ENCODE results near the gene LBX2.

The LBX2 gene

DNA sequence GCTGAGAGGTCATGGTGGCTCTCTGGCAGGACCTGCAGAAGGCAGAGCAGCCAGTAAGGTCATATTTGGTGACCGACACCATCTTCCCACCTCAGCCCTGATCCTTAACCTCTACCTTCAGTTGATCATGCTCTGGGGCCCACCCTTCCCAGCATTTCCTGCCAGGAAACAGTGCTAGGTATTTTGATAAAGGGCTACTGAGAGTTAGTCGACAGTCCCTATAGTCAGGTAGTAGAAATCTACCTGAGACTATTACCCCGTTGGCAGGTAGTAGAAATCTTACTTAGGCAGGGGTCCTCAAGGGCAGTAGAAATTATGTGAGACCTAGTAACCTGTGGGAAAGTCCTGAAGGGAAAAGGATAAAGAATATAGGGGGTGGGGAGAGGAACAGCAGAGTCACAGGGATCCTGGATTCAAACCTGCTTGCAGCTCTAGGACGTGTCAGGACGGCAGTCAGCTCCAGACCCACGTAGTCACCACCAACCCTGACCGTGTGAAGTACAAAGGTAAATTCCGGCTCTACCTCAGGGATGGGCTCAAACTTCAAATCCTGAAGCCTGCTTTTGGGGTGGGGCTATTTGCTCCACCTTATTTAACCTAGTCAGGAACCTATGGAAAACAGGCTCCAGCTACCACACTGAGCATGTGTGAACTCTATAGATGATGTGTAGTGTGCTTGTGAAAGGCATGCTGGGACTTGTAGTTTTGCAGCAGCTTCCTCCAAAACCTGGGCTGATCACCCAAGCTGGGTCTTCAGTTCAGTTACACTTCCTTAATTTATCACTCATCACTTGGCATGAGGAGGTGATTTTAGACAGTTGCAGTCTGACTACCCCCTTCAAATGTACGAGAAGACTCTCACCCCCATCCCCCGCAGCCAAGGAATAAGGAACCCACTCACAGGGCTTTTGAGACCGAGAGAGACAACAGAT lies 26.6 kb upstream of the LBX2 start, which contains the start of gene DQX1:
Gene DQX1 (minus strand): TSS at position 515 of the 932 bp plus-strand sequence. CDS start 502 bp downstream, at position 13.
- DNase-seq, result no peak

DNA sequence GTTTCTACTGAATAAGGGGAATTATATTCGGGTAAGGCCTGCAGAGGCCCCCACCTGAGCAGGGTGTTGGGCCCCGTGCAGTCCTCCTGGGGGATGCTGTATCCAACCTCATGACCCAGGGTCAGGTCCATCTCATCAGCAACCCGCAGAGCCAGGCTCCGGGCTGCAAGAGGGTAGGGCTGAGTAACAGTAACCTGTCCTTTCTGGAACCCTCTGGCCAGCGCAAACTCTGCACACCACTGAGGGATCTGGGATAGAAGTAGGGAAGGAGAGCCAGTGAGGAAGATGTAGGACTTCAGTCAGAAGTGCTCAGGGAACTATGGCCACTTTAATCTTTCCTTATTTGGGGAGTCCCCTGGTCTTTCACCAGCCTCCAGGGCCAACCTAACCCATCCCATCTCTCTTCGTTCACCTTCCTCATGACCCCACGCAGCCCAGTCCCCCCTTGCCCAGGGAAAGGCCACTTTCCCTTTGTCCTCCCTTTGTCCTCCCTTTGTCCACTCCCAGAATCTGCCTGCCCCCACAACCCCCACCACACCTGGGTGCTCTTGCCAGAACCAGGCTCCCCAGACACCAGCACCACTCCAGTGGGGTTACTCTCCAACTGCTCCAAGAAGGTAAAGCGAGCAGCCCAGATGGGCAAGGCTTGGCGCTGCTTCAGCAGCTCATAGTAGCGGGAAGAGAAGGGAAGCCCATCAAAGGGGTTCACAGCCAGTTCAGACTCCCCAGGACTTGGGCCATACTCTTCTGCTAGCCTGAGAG lies 25.7 kb upstream of the LBX2 start:
- DNase-seq, result no peak

DNA sequence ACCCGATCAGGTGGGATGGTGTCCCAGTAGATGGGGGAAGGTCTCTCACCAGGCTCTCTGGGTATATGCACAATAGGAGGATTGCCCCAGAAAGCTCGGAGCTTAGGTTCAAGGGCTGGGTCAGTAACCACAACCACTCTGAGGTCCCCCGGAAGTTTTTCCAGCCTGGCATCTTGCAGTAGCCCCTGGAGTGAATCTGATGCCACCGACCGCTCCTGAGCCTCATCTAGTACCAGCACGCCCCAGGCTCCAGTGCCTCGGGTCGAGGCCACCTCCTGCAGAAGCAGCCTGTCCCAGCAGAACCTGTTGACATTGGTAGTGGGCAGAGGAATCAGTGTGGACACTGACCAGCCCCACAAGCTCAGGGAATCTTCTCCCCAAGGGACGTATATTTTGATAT lies 24.6 kb upstream of the LBX2 start:
- DNase-seq, result no peak

DNA sequence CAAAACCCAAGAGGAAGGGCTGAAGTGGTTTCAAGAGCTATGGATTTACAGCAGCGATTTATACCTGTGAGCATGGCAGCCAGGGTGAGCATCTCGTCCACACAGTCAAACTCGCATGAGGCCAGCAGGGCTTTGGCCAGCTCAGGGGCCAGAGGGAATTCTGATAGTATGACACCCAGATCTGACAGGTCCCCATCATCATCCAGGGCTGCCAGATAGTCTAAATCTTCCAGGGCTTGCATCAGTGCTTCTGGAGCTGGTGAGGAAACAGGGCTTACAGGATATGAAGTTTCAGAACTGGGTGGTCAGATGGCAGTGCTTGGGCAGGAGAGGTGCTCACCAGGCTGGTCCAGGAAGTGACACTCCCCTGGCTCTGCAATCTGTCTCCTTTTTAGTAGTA lies 23.1 kb upstream of the LBX2 start:
- DNase-seq, result no peak

DNA sequence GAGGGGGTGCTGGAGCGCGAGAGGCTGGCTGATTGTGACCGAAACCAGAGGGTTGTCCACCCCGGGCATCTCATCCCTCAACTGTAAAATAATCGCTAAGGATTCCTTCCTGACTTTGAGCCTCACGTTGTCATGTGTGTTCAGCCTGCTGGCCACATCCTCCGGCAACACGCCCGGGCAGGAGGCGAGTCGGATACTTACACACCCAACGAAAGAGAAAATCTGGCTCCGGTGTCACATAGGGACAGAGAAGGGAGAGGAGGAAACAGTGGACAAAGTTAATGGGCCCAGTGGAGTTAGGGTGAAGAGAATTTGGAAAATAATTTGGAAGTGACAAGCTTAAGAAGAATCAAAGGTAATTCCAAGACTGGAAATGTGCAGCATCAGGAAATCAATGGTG lies 17.2 kb upstream of the LBX2 start:
- no peak for DNase-seq

DNA sequence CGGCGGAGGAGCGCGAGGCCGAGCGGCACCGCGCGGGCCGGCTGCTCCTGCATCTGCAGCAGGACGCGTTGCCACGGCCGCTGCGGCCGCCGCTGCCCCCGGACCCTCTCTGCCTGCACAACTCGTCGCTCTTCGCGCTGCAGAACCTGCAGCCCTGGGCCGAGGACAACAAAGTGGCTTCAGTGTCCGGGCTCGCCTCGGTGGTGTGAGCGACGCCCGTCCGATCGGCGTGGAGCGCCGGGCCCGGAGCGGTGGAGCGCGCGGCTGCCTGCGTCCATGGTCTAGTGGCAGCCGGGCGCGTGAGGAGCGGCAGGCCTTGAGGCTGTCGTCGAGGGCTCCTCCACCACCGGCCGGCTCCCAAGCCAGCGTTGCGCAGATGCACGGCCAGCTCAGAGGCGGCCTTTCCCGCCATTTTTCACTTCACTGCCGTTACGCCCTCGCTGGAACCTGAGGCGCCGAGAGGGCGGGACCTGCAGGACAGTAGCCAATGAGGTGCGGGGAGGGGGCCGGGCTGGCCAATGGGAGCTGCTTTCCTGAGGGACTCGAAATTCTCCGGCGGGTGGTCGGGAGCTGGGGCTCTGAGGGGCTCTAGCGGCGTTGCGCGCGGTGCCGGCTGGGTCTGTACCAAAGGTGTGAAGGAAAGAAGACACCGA lies 16.7 kb upstream of the LBX2 start:
- DNase-seq, result peak in 1 of 2 donors; percentile 30

DNA sequence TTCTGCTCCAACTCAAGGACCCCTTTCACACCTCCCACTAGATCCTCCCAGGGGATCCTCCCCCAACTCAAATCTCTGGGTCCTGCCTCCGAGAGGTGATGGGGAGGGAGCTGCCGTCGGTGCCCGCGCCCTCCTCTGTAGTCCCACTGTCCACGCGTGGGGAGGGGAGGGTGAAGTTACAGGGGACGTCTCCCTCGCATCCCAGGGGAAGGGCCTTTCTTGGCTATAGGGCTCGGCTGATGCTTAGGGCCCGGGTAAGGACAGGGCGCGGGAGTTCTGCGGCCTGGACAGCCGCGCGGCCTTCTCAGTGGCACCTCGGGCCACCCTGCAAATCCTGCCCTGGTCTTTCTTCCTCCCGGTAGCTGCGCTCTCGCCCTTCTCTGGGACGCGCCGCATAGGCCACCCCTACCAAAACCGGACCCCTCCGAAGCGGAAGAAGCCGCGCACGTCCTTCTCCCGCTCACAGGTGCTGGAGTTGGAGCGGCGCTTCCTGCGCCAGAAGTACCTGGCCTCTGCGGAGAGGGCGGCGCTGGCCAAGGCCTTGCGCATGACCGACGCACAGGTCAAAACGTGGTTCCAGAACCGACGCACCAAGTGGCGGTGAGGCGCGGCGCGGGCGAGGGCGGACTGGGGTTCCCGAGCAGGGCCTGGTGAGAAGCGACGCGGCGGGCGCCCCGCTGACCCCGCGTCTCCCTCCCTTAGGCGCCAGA lies 16.0 kb upstream of the LBX2 start:
- no peak for DNase-seq

DNA sequence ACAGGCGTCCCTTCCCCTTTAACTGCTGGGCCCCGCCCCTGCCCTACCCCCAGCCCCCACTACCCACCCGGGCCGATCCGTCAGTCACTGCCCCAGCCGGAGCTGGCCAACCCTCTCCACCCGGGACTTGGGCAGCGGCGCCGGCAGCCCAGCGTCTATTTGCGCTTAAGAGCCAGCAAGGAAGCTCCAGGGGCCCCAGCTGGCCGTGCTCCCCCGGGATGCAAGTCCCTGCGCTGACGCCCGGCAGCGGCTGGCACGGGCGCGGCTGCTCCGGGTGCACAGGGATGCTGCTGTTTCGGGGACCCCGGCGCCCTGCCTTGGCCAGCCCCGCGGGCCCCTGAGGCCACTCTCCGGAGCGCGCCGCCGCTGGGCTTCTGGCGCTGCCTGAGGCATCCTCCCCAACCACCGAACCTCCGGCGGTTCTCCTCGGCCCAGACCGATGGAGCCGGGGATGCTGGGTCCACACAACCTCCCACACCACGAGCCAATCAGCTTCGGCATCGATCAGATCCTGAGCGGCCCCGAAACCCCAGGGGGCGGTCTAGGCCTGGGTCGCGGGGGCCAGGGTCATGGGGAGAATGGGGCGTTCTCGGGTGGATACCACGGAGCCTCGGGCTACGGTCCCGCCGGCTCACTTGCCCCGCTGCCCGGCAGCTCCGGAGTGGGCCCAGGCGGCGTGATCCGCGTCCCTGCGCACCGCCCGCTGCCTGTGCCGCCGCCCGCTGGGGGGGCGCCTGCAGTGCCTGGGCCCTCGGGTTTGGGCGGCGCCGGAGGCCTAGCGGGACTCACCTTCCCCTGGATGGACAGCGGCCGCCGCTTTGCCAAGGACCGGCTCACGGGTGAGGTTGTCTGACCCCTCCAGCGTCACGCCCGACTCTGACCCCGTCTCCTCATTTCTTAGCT lies 15.2 kb upstream of the LBX2 start, which contains the start of gene TLX2:
Gene TLX2 (plus strand): TSS at position 83 of the 903 bp plus-strand sequence. CDS start 357 bp downstream, at position 440.
- peak in 1 of 2 donors; percentile 44 for DNase-seq

DNA sequence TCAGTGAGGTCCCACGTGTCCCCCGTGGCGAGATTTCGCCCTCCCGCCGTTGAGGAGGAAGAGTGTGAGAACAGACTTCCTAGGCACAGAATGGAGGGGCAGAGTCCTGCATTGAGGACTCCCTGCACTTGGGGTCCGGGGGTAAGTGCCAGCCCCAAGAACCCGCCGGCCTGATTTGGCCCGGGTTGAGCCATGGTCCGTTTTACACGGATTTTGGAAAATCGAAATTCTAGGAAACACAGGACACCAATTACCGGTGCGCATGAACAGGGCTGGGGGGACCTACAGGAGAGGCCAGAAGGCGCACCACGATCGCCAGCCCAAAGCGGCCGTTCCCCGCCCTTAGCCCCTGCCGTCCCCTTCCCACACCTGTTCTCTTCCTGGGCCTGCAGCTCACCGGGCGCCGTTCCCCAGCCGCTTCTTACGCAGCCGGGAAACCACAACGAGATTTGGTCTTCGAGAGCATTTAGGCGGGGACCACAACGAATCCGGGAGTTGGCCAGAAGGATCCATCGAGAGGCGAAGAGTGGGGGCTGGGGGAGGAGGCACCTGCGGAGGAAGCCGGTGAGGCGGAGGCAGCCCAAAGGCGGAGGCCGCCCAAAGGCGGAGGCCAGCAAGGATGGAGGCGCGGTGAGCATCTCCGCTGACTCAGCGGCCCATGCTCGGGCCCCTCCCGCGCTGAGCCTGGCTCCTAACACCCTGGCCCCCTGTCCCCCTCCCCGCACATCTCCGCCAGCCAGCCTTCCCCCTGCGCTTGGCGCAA lies 14.4 kb upstream of the LBX2 start:
- no peak for DNase-seq

DNA sequence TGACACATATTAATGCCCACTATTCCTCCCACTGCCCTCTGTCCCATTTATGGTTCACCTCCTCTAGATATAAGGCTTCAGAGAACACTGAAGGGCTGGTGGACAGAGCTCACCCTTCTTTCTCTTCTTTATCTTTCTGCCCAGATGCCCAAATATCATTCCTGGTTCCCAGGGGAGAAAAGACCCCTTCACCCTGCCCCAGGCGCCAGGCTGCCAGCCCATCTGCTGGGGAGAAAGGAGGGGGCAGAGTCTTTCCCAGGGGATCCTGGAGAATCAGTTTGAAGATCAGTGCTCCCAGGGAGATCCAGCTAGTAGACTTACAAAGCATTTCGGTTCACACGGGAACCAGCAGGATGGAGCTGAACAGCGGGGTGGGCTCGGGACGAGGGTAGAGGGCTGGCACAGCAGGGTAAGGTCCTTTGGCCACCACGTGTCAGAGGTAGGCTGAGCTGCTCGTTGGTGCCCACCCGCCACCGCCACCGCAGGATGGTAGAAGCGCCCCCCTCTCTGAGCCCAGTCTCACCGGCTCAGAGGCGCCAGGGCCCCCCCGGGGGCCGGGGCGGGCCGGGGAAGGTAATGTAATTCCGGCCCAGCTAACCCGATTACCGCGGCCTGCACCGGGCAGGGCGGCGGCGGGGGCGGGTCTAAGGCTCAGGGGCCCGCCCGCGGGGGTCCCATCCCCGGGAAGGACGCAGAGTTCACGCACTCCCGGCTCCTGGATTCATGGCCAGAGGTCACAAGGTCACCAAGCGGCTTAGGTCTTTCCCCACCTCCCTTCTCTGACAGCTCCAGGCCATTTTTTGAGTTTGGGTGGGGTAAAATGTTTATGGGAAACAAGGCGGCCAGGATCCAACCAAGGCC lies 13.6 kb upstream of the LBX2 start:
- no peak for DNase-seq

DNA sequence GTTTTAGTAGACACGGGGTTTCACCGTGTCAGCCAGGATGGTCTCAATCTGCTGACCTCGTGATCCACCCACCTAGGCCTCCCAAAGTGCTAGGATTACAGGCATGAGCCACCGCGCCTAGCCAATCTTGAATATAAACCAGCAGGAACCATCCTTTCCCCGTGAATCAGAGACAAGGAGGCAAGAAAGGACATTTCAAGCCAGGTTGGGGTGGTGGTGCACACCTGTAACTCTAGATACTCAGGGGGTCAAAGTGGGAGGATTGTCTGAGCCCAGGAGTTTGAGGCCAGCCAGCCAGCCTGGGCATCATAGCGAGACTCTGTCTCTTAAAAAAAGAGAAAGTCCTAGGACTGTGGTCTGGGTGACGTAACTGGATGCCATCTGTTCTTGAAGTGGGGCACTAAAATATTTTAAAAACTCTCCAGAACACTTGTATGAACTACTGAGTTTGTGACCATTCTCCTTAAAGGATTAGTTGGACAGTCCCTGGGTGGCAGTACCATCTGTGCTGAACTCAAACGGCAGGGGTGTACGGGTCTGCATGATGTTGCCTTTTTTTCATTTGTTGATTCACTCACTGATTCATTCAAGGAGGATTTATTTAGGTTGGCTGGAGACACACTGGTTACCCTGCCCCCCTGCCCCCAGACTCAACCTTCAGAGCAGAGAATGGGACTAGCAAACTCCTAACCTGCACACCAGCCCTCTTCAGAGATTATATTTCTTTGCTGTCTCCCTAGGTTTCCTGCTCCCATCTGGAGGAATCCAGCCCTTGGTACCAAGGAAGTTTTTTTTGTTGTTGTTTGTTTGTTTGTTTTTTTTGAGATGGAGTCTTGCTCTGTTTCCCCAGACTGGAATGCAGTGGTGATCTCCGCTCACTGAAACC lies 11.9 kb upstream of the LBX2 start:
- DNase-seq, result no peak

DNA sequence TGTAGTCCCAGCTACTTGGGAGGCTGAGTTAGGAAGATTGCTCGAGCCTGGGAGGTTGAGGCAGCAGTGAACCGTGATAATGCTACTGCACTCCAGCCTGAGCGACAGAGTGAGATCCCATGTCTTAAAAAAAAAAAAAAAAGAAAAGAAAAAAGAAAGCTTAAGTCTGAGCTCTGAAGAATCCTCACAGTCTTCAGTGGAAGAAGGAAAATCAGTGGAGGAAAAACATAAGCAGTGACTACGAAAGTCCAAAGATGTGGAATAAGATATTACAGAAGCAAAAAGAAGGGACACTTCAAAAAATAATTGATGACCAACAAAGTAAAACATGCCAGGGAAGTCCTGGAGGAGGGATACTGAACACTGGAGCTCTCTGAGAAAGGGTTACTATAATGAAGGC lies 10.9 kb upstream of the LBX2 start:
- DNase-seq, result no peak

DNA sequence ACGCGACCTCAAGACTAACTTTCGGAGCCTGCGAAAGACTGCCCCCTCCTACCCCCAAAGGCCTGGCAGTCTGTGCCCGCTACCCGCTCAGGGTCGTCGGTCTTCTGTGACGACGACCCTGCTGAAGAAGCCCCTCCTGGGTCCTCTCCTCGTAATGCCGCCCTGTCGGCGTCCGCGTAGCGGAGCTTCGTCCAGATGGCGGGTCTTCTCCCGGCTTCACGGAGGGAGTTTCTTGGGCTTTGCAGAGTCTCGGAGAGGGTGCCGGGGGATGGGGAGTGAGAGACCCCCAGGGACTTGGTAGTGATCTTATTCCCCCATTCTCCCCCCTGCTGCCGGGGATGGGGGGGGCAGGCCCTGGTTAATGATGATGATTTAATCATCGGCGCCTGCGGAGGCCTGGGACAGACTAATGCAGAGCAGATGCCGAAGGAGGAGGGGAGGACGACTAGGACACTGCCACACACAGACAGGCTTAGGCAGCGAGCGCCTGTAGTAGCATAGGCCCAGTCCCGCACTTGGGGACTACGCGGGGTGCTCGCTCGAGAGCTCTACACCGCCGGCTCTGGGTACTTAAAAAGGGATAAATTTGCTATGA lies 8.6 kb upstream of the LBX2 start:
- no peak for DNase-seq

DNA sequence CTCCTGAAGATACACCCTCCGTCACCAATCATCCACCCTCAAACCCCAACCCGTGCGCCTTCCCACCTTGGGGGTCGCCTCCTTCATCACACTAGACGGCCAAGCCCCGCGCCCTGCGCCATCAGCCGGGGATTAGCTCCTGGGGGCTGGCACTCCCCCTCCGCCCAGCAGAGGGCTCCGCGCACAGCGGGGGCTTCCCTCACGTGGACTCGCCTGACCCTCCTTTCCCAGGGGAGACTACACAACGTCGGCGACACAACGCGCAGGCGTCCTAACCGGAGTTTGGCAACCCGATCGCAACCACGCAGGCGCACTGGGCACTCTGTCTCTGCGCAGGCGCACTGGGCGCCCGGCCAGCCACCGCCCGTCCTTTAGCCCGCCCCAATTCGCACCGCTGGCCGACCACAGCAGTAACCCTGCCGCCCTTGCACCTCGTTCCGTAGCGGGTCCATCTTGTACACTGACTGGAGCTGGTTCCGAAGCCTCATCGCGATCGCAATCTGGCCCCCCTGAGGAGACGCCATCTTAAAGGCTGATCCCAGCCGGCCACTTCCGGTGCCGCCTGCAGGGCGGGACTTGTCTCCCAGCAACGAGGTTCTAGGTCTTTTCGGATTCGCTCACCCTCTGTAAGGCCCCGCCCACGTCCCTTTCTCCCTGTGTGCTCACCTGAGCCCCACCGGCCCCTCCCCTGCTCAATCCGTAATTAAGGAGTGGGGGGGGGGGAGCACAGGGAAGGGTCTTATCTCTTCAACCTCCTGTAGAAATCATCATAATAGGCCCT lies 7.9 kb upstream of the LBX2 start, which contains the start of gene PCGF1:
Gene PCGF1 (minus strand): TSS at position 551 of the 781 bp plus-strand sequence. CDS start 27 bp downstream, at position 524.
- peak; percentile 93 to 97 for DNase-seq

DNA sequence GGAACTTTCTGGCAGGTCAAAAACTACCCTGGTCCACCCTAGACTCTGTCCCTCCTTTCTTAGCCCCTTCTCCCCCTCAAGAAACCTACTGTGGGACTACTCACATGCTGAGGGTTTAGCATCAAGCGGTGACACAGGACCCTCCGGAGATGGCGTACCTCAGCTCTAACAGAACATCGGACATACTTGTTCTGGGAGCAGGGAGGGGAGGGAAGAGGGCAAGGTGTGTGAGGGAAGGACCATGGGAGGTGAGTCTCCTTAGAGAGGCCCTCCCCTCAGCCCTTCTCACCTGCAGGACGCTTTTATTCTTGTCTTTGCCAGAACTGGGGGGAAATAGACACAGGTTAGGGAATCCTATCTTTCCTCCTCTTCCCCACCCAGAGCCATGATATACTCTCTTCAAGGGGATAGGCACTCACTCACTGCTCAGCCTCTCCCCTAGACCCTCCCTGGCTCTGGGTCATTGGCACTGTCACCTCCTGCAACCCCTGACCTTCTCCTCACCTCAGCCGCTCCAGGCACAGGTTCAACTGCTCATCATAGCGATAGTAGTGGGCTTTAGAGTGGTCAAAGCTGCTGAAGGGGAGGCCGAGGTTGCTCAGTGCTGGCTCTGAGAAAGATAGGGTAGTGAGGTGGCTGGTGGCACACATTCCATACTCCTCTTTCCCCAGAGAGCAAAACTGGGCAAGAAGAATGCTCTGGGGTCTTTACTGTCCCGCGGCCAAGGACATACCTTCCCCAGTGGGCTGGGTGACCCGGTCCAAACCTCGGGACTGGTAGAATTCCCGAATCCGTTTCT lies 6.2 kb upstream of the LBX2 start:
- no peak for DNase-seq

DNA sequence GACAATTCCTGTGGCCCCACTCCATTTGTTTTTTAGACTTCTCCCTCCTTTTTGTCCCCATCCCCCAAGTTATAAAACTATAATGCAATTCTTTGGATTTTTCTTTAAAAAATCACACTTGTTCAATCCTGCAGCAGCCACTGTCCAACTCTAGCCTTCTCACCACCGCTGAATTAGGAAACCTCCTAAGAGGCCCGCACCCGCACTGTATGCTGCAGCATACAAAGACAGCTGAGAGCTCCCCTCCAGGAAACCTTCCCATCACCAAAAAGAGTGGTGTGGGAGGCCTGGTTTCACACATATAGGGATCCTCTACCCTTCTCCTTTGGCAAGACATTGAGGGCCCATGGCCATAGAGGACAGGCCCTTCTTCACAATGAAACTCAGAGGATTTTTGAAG lies 5.2 kb upstream of the LBX2 start:
- DNase-seq, result no peak

Data from bone marrow (tissue), 2 donors.